ENCODE results near the gene SGO2. TPM values are rescaled to one million over a fixed set of nuclear protein-coding genes. Genes with fewer than 3 reads are reported as not detected.

The SGO2 gene
- total and polyA plus RNA-seq, 2 of the 13 experiments (the other 11 are each of a cell fraction or from before 2014, with no cell fraction given), result 5.1 to 16.2 TPM

- TF ChIP-seq HDAC6 (IDR thresholded peaks at IDR 0.05; ENCODE audit: low read depth, low read length), result no peak
- TF ChIP-seq STAG1 (CRISPR knock-in tag; IDR thresholded peaks at IDR 0.05), result peak; percentile 86
- TF ChIP-seq NCOA1 (CRISPR knock-in tag; IDR thresholded peaks at IDR 0.05), result peak; percentile 92
- TF ChIP-seq SRSF9 (IDR thresholded peaks at IDR 0.05; ENCODE audit: borderline replicate concordance, insufficient read depth, low read depth, low read length, poor library complexity, severe bottlenecking), result no peak
- TF ChIP-seq, protein P1, sequence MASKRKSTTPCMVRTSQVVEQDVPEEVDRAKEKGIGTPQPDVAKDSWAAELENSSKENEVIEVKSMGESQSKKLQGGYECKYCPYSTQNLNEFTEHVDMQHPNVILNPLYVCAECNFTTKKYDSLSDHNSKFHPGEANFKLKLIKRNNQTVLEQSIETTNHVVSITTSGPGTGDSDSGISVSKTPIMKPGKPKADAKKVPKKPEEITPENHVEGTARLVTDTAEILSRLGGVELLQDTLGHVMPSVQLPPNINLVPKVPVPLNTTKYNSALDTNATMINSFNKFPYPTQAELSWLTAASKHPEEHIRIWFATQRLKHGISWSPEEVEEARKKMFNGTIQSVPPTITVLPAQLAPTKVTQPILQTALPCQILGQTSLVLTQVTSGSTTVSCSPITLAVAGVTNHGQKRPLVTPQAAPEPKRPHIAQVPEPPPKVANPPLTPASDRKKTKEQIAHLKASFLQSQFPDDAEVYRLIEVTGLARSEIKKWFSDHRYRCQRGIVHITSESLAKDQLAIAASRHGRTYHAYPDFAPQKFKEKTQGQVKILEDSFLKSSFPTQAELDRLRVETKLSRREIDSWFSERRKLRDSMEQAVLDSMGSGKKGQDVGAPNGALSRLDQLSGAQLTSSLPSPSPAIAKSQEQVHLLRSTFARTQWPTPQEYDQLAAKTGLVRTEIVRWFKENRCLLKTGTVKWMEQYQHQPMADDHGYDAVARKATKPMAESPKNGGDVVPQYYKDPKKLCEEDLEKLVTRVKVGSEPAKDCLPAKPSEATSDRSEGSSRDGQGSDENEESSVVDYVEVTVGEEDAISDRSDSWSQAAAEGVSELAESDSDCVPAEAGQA (IDR thresholded peaks at IDR 0.05; ENCODE audit: low read depth), result peak; percentile 40; the same call in 1 of the 2 replicates
- TF ChIP-seq, protein P1 (CRISPR knock-in tag; IDR thresholded peaks at IDR 0.05; ENCODE audit: borderline replicate concordance), result no peak
- TF ChIP-seq, protein P2, sequence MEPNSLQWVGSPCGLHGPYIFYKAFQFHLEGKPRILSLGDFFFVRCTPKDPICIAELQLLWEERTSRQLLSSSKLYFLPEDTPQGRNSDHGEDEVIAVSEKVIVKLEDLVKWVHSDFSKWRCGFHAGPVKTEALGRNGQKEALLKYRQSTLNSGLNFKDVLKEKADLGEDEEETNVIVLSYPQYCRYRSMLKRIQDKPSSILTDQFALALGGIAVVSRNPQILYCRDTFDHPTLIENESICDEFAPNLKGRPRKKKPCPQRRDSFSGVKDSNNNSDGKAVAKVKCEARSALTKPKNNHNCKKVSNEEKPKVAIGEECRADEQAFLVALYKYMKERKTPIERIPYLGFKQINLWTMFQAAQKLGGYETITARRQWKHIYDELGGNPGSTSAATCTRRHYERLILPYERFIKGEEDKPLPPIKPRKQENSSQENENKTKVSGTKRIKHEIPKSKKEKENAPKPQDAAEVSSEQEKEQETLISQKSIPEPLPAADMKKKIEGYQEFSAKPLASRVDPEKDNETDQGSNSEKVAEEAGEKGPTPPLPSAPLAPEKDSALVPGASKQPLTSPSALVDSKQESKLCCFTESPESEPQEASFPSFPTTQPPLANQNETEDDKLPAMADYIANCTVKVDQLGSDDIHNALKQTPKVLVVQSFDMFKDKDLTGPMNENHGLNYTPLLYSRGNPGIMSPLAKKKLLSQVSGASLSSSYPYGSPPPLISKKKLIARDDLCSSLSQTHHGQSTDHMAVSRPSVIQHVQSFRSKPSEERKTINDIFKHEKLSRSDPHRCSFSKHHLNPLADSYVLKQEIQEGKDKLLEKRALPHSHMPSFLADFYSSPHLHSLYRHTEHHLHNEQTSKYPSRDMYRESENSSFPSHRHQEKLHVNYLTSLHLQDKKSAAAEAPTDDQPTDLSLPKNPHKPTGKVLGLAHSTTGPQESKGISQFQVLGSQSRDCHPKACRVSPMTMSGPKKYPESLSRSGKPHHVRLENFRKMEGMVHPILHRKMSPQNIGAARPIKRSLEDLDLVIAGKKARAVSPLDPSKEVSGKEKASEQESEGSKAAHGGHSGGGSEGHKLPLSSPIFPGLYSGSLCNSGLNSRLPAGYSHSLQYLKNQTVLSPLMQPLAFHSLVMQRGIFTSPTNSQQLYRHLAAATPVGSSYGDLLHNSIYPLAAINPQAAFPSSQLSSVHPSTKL (CRISPR knock-in tag; IDR thresholded peaks at IDR 0.05), result peak; percentile 86
- no peak; the same call in 1 of the 2 replicates for TF ChIP-seq MXD4 (CRISPR knock-in tag; IDR thresholded peaks at IDR 0.05)
- no peak for TF ChIP-seq ZFP1 (CRISPR knock-in tag; IDR thresholded peaks at IDR 0.05)
- peak; percentile 96 for TF ChIP-seq YEATS4 (CRISPR knock-in tag; IDR thresholded peaks at IDR 0.05; ENCODE audit: borderline replicate concordance)
- TF ChIP-seq ZNF350 (CRISPR knock-in tag; IDR thresholded peaks at IDR 0.05; ENCODE audit: borderline replicate concordance, low read depth), result peak; percentile 52; the same call in 1 of the 2 replicates
- no peak for TF ChIP-seq ATF1 (CRISPR knock-in tag; IDR thresholded peaks at IDR 0.05)
- peak; percentile 93 for TF ChIP-seq GABPB1 (CRISPR knock-in tag; IDR thresholded peaks at IDR 0.05)
- 0 out of 2 replicates have a peak, but pooled peaks have one; percentile 30 for TF ChIP-seq CREB3 (CRISPR knock-in tag; IDR thresholded peaks at IDR 0.05)
- TF ChIP-seq, protein P3, sequence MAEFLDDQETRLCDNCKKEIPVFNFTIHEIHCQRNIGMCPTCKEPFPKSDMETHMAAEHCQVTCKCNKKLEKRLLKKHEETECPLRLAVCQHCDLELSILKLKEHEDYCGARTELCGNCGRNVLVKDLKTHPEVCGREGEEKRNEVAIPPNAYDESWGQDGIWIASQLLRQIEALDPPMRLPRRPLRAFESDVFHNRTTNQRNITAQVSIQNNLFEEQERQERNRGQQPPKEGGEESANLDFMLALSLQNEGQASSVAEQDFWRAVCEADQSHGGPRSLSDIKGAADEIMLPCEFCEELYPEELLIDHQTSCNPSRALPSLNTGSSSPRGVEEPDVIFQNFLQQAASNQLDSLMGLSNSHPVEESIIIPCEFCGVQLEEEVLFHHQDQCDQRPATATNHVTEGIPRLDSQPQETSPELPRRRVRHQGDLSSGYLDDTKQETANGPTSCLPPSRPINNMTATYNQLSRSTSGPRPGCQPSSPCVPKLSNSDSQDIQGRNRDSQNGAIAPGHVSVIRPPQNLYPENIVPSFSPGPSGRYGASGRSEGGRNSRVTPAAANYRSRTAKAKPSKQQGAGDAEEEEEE (CRISPR knock-in tag; IDR thresholded peaks at IDR 0.05; ENCODE audit: borderline replicate concordance), result no peak
- peak; percentile 43; the same call in 1 of the 2 replicates for TF ChIP-seq HCFC1 (IDR thresholded peaks at IDR 0.05; ENCODE audit: low read depth, low read length)
Observed at GRCh38 chr2:200509612-200510433, 16.2 kb upstream of the SGO2 start, which contains the start of gene KCTD18 (continued).

Measured in HepG2 (cell line).